Panc1 (cell line): Measurements from ENCODE around the gene TECR. TPM values are rescaled to one million over a fixed set of nuclear protein-coding genes. Genes with fewer than 3 reads are reported as not detected.

Source experiments
- ATAC-seq: fragments of 200-7000 bp; cut with Tn5 transposase; 2 replicates; pipeline ENCODE4 v1.9.1; 2020; ENCODE audit warnings: mild to moderate bottlenecking, moderate library complexity
- BruUV-seq: library from RNA; stranded (reverse); fragments of 400-500 nt; replicated peaks from 2 replicates; lab custom pipeline; 2021; lab: Mats Ljungman, UMichigan
- CTCF ChIA-PET: fragments of 300-600 bp; sonication (Branson Sonifier 250); formaldehyde crosslinking; loops from one replicate; lab custom pipeline; 2022; ENCODE audit warnings: antibody characterized with exemption; lab: Charles Lee
- POLR2A ChIA-PET: fragments of 300-600 bp; sonication (Branson Sonifier 250); formaldehyde crosslinking; loops from one replicate; lab custom pipeline; 2022; ENCODE audit warnings: antibody characterized with exemption; lab: Charles Lee
- DNase-seq: peaks from one replicate; pipeline ENCODE4 v3.0.0-alpha.2; 2010; ENCODE audit warnings: low read depth, low spot score
- H3K27ac ChIP-seq: 2 replicates; pipeline ENCODE4 v1.5.1; 2011; ENCODE audit warnings: mild to moderate bottlenecking, low read length, inconsistent platforms
- H3K27me3 ChIP-seq: fragments of 200-500 bp; sonication (Bioruptor generic); 2 replicates; pipeline ENCODE4 v1.6.0; 2014; ENCODE audit warnings: low read length, inconsistent platforms; ENCODE audit not compliant: control insufficient read depth, insufficient read depth
- H3K36me3 ChIP-seq: fragments of 200-500 bp; sonication (Bioruptor generic); 2 replicates; pipeline ENCODE4 v1.5.1; 2014; ENCODE audit warnings: inconsistent platforms, mild to moderate bottlenecking, low read length, moderate library complexity; ENCODE audit not compliant: control insufficient read depth, insufficient read depth
- H3K4me1 ChIP-seq: 2 replicates; pipeline ENCODE4 v1.5.1; 2011; ENCODE audit warnings: inconsistent platforms, mild to moderate bottlenecking, low read length, moderate library complexity; ENCODE audit not compliant: control insufficient read depth, insufficient read depth
- H3K4me3 ChIP-seq, 2 experiments: 2 replicates each; pipeline ENCODE4 v1.5.1; 2011 to 2012; ENCODE audit warnings: low read depth in 2 of 2, low read length in 2 of 2, mild to moderate bottlenecking in 2 of 2, inconsistent platforms in 1 of 2, moderate library complexity in 1 of 2
- H3K9me3 ChIP-seq: fragments of 200-500 bp; sonication (Bioruptor generic); 2 replicates; pipeline ENCODE4 v1.5.1; 2014; ENCODE audit warnings: low read depth, mild to moderate bottlenecking, inconsistent platforms, low read length, moderate library complexity; ENCODE audit not compliant: control insufficient read depth, insufficient read depth
- POLR2AphosphoS5 ChIP-seq: IDR thresholded peaks from 2 replicates; pipeline ENCODE4 v1.6.1; 2012; ENCODE audit warnings: mild to moderate bottlenecking, low read depth, low read length, moderate library complexity
- SIN3A ChIP-seq: IDR thresholded peaks from 2 replicates; pipeline ENCODE4 v1.6.1; 2012; ENCODE audit warnings: low read depth, mild to moderate bottlenecking, low read length, moderate library complexity, borderline replicate concordance; ENCODE audit not compliant: insufficient read depth
- TCF7L2 ChIP-seq: IDR thresholded peaks from 2 replicates; pipeline ENCODE4 v1.6.1; 2011; ENCODE audit warnings: mild to moderate bottlenecking, low read depth, low read length, inconsistent platforms
- in situ Hi-C: cut with HindIII; loops from 2 replicates; pipeline ENCODE4 v1.10.0; 2016; ENCODE audit warnings: low sequenced_read_pairs, low pct_unique_long_range_greater_than_20kb
- intact Hi-C: fragments of 100-400 bp; cut with micrococcal nuclease; formaldehyde crosslinking; loops from one replicate; pipeline ENCODE4 v1.10.0; 2022; ENCODE audit not compliant: unreplicated experiment
- total RNA-seq: library from RNA; stranded (reverse); gene quantifications from one replicate; pipeline ENCODE4 v1.2.1, GENCODE V29; 2021; ENCODE audit not compliant: unreplicated experiment
- TF ChIP-seq, protein P1 (sequence below), 2 experiments: IDR thresholded peaks; 2 replicates each; pipeline ENCODE4 v1.6.1; 2011 to 2012; ENCODE audit warnings: low read depth in 2 of 2, control low read depth in 1 of 2, low read length in 1 of 2, mild to moderate bottlenecking in 1 of 2, moderate library complexity in 1 of 2; ENCODE audit not compliant: insufficient read depth in 1 of 2
- TF ChIP-seq, protein P2 (sequence below): fragments of 450-650 bp; IDR thresholded peaks from 2 replicates; pipeline ENCODE4 v1.5.1; 2017; ENCODE audit warnings: mild to moderate bottlenecking

The TECR gene
- total RNA-seq, 1 experiment from 2014 or later = 233 TPM

DNA sequence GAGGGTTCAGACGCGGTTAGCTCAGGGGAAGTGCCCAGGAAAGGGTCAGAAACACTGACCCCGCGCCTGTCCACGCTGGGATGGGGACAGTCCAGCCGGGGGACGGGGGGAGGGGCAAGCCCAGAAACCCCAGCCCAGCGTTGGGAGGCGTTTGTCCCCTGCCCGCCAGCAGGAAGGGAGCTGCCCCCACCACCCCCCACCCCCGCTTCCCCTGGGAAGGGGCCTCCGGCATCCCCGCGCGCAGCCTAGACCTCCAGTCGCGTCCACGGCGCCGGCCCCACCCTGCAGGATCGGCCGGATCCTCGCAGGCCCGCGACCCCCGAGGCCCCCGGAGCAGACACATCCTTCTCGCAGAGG is 33.7 kb upstream of the TECR start:
- POLR2A ChIA-PET = no interaction called here
- in situ Hi-C loops = no loop called here
- no TSS peak for BruUV-seq
- peaks cover 18% of the 10 kb centered on the region for H3K4me1 ChIP-seq
- peak overlapping the region; percentile 66 to 82 for H3K4me3 ChIP-seq
- H3K27ac ChIP-seq = peak overlapping the region; percentile 88
- ATAC-seq (peak; percentile 4), DNase-seq (no peak)
- no peak for TF ChIP-seq SIN3A
- intact Hi-C loops = no loop called here
- CTCF ChIA-PET = interaction anchor here (2.4 kb wide), 1 partner anchor 10 kb away, joined by 10 read pairs; no protein-coding TSS in a partner anchor
- H3K36me3 ChIP-seq = no peaks in the 10 kb centered on the region
- no peaks in the 10 kb centered on the region for H3K9me3 ChIP-seq
- no peaks in the 10 kb centered on the region for H3K27me3 ChIP-seq

DNA sequence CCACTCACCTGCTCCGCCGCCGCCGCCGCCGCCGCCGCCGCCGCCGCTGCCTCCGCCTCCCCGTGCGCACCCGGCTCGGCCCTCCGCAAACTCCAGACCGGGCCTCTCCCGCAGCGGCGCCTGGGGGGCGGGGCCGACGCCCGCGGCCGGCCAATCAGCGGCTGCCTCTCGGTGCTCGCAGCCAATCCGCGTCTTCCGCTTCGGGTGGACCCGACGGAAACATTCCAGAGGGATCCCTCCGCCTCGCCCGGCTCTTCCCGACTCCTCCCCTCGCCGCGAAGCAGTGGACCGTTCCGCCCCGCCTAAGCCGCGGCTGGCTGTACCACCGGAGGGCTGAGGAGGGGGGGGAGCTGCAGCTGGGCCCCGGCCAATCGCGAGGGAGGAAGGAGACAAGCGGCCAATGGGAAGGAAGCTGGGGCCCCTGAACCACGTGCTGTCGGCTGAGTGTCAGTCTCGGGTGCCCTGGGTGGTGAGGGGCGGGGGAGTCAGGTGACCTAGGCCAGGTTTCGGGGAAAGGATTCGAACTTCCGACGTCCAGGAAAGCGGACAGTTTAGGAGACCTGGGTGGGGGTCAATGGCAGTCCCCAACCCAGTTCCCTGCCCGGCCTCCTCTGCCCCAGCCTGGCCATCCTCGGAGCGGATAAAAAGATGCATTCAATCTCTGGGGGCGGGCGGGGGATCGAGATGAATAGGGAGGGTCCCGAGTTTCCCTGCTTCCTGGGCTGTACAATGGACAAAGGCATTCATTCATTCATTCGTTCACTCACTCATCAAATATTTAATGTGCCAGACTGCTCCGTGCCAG is 33.2 kb upstream of the TECR start, which contains the start of gene GIPC1:
Gene GIPC1, minus strand, starts transcription at position 99 of the 805 bp plus-strand sequence. CDS start 13,151 bp downstream, outside the sequence.
- peak within 1 kb of the TSS; percentile 92 for H3K27ac ChIP-seq
- TF ChIP-seq TCF7L2 = no peak
- TF ChIP-seq, protein P1, sequence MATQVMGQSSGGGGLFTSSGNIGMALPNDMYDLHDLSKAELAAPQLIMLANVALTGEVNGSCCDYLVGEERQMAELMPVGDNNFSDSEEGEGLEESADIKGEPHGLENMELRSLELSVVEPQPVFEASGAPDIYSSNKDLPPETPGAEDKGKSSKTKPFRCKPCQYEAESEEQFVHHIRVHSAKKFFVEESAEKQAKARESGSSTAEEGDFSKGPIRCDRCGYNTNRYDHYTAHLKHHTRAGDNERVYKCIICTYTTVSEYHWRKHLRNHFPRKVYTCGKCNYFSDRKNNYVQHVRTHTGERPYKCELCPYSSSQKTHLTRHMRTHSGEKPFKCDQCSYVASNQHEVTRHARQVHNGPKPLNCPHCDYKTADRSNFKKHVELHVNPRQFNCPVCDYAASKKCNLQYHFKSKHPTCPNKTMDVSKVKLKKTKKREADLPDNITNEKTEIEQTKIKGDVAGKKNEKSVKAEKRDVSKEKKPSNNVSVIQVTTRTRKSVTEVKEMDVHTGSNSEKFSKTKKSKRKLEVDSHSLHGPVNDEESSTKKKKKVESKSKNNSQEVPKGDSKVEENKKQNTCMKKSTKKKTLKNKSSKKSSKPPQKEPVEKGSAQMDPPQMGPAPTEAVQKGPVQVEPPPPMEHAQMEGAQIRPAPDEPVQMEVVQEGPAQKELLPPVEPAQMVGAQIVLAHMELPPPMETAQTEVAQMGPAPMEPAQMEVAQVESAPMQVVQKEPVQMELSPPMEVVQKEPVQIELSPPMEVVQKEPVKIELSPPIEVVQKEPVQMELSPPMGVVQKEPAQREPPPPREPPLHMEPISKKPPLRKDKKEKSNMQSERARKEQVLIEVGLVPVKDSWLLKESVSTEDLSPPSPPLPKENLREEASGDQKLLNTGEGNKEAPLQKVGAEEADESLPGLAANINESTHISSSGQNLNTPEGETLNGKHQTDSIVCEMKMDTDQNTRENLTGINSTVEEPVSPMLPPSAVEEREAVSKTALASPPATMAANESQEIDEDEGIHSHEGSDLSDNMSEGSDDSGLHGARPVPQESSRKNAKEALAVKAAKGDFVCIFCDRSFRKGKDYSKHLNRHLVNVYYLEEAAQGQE (IDR thresholded peaks at IDR 0.05; ENCODE audit: insufficient read depth in 1 of 2, low read depth in 2 of 2, low read length in 1 of 2) = peak in 1 of 2 experiments; percentile 10; a peak in 1 of 4 replicates
- CTCF ChIA-PET = interaction anchor here (0.6 to 2.4 kb wide), 2 partner anchors 9 to 13 kb away, joined by 3 to 10 read pairs; no protein-coding TSS in a partner anchor
- in situ Hi-C loops = no loop called here
- POLR2A ChIA-PET = no interaction called here
- no peaks in the 10 kb centered on the region for H3K36me3 ChIP-seq
- DNase-seq (peak; percentile 76), ATAC-seq (peak; percentile 93)
- intact Hi-C loops = no loop called here
- no peaks in the 10 kb centered on the region for H3K27me3 ChIP-seq
- no TSS peak for BruUV-seq
- no peaks in the 10 kb centered on the region for H3K9me3 ChIP-seq
- H3K4me3 ChIP-seq = peak within 1 kb of the TSS; percentile 66 to 82
- peaks cover 18% of the 10 kb centered on the region for H3K4me1 ChIP-seq

- DNase-seq = no peak
- ChIA-PET CTCF (interaction anchor here (0.6 to 2.4 kb wide), 2 partner anchors 9 to 12 kb away, joined by 3 to 10 read pairs; no protein-coding TSS in a partner anchor), POLR2A (no interaction called here)
- ATAC-seq = peak; percentile 28; the same call in 1 of the 2 replicates
- Histone ChIP-seq H3K27me3 (no peaks in the 10 kb centered on the region), H3K4me3 (peak overlapping the region; percentile 50 to 82), H3K27ac (peak overlapping the region; percentile 92), H3K36me3 (no peaks in the 10 kb centered on the region), H3K4me1 (peaks cover 18% of the 10 kb centered on the region), H3K9me3 (no peaks in the 10 kb centered on the region)
- BruUV-seq = no TSS peak
- intact Hi-C loops = no loop called here
- TF ChIP-seq, protein P1 (IDR thresholded peaks at IDR 0.05; ENCODE audit: insufficient read depth in 1 of 2, low read depth in 2 of 2, low read length in 1 of 2) = no peak
- no peak for TF ChIP-seq TCF7L2
- TF ChIP-seq, protein P2, sequence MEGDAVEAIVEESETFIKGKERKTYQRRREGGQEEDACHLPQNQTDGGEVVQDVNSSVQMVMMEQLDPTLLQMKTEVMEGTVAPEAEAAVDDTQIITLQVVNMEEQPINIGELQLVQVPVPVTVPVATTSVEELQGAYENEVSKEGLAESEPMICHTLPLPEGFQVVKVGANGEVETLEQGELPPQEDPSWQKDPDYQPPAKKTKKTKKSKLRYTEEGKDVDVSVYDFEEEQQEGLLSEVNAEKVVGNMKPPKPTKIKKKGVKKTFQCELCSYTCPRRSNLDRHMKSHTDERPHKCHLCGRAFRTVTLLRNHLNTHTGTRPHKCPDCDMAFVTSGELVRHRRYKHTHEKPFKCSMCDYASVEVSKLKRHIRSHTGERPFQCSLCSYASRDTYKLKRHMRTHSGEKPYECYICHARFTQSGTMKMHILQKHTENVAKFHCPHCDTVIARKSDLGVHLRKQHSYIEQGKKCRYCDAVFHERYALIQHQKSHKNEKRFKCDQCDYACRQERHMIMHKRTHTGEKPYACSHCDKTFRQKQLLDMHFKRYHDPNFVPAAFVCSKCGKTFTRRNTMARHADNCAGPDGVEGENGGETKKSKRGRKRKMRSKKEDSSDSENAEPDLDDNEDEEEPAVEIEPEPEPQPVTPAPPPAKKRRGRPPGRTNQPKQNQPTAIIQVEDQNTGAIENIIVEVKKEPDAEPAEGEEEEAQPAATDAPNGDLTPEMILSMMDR = no peak
- TF ChIP-seq SIN3A = no peak
- no peak for TF ChIP-seq POLR2AphosphoS5
- in situ Hi-C loops = no loop called here
These were observed 32.6 kb upstream of the TECR start for GRCh38 chr19:14496834-14497227.
